Nephron progenitor cell (in vitro differentiated cells): ENCODE measurements around the gene MED23.

Experiments used
- DNase-seq: peaks from one replicate; pipeline ENCODE4 v3.0.0; 2021
- H3K27ac Mint-ChIP-seq: 2 replicates; pipeline ENCODE4 v1.8.0; 2021; ENCODE audit warnings: mild to moderate bottlenecking, moderate library complexity, mixed read lengths
- H3K27me3 Mint-ChIP-seq: 2 replicates; pipeline ENCODE4 v1.8.0; 2021; ENCODE audit warnings: mild to moderate bottlenecking, low read depth, mixed read lengths; ENCODE audit not compliant: poor library complexity
- H3K36me3 Mint-ChIP-seq: 2 replicates; pipeline ENCODE4 v1.8.0; 2021; ENCODE audit warnings: low read depth, mixed read lengths
- H3K4me1 Mint-ChIP-seq: 2 replicates; pipeline ENCODE4 v1.8.0; 2021; ENCODE audit warnings: mixed read lengths
- H3K4me3 Mint-ChIP-seq: 2 replicates; pipeline ENCODE4 v1.8.0; 2021; ENCODE audit warnings: mild to moderate bottlenecking, moderate library complexity, mixed read lengths
- H3K9me3 Mint-ChIP-seq: 2 replicates; pipeline ENCODE4 v1.8.0; 2021; ENCODE audit warnings: mild to moderate bottlenecking, moderate library complexity, mixed read lengths
- CTCF ChIP-seq: fragments of 200-600 bp; sonication (generic); IDR thresholded peaks from 2 replicates; pipeline ENCODE4 v1.5.0; 2021; ENCODE audit warnings: antibody characterized with exemption

MED23 gene

GRCh38 chr6:131572686-131573415, 55.2 kb downstream of the MED23 start, which contains the start of gene ARG1:
ARG1 (plus strand) TSS chr6:131573226; CDS start chr6:131573283, 57 bp downstream.
- Mint-ChIP-seq H3K9me3 (no peaks in the 10 kb centered on the region), H3K27me3 (peaks cover 3% of the 10 kb centered on the region), H3K4me1 (peaks cover 22% of the 10 kb centered on the region), H3K36me3 (peaks cover 35% of the 10 kb centered on the region), H3K27ac (peak within 1 kb of the TSS; percentile 17), H3K4me3 (no peak within 1 kb of the TSS)
- no peak for DNase-seq
- no peak for TF ChIP-seq CTCF

GRCh38 chr6:131568726-131569125, 59.3 kb downstream of the MED23 start:
- Mint-ChIP-seq H3K4me3 (no peak overlapping the region), H3K4me1 (peaks cover 12% of the 10 kb centered on the region), H3K27ac (no peak overlapping the region), H3K36me3 (peaks cover 32% of the 10 kb centered on the region), H3K27me3 (peaks cover 6% of the 10 kb centered on the region), H3K9me3 (peaks cover 9% of the 10 kb centered on the region)
- no peak for DNase-seq
- TF ChIP-seq CTCF, result no peak

GRCh38 chr6:131565056-131565455, 63.0 kb downstream of the MED23 start:
- Mint-ChIP-seq H3K4me3 (no peak overlapping the region), H3K4me1 (no peaks in the 10 kb centered on the region), H3K36me3 (peaks cover 14% of the 10 kb centered on the region), H3K27me3 (peaks cover 5% of the 10 kb centered on the region), H3K9me3 (peaks cover 9% of the 10 kb centered on the region), H3K27ac (no peak overlapping the region)
- TF ChIP-seq CTCF, result no peak
- DNase-seq, result no peak

GRCh38 chr6:131561925-131562707, 65.9 kb downstream of the MED23 start:
- DNase-seq, result no peak
- Mint-ChIP-seq H3K27ac (no peak overlapping the region), H3K36me3 (peaks cover 7% of the 10 kb centered on the region), H3K4me3 (no peak overlapping the region), H3K27me3 (peaks cover 10% of the 10 kb centered on the region), H3K9me3 (peaks cover 9% of the 10 kb centered on the region), H3K4me1 (no peaks in the 10 kb centered on the region)
- TF ChIP-seq CTCF, result no peak

- DNase-seq, result no peak
- Mint-ChIP-seq H3K4me1 (no peaks in the 10 kb centered on the region), H3K27ac (no peak overlapping the region), H3K27me3 (peaks cover 4% of the 10 kb centered on the region), H3K9me3 (no peaks in the 10 kb centered on the region), H3K4me3 (no peak overlapping the region), H3K36me3 (no peaks in the 10 kb centered on the region)
- no peak for TF ChIP-seq CTCF
Observed at GRCh38 chr6:131558922-131559321, 69.1 kb downstream of the MED23 start.
